GM21360 (cell line): Measurements from ENCODE around the gene RELN.

Experiments
- ATAC-seq: cut with Tn5 transposase; IDR thresholded peaks from one replicate; pipeline ENCODE4 v1.9.1; 2021; ENCODE audit warnings: mild to moderate bottlenecking, moderate library complexity; ENCODE audit not compliant: unreplicated experiment

The RELN gene

DNA sequence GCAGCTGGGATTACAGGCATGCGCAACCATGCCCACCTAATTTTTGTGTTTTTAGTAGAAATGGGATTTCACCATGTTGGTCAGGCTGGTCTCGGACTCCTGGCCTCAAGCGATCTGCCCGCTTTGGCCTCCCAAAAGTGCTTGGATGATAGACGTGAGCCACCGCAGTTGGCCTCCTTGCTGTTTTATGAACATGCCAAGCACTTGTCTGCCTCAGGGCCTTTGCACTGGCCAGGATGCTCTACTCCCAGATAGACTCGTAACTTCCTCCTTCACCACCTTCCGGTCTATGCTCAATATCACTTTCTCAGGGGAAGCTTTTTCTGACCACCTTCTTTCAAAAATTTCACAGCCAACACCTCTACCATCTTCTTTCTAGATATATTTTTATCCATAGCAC lies 549.8 kb downstream of the RELN start:
- ATAC-seq = no peak

DNA sequence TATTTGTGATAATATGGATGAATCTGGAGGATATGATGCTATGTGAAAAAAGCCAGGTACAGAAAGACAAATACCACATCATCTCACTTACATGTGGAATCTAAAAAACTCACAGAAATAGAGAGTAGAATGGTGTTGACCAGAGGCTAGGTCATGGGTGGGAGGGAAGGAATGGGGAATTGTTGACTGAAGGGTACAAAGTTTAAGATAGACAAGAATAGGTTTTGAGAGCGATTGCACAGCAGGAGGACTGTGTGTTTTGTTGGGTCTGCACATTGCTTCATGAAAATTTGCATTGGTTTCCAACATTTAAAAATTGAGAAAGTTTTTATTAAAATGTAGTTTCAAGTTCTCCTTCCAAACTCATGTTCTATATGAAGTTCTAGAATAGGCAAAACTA lies 551.8 kb downstream of the RELN start:
- no peak for ATAC-seq

DNA sequence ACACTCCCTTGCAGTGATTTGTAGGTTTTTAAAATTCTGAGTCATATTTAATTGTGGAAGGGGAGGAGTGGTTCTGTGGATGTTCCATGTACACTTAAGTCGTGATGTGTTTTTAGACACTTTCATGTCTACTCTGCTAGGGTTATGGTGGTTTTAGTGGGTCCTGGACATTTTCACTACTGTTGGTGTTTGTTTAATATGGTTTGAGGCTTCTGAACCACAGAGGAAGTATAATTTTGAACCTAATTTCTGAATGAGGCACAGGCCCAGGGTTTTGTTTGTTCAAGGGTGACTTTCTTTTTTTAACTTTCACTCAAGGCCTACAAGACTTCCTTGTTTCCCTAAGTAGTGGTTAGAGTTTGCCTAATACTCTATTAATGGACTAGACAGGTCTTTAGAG lies 556.7 kb downstream of the RELN start:
- ATAC-seq = peak; percentile 73

DNA sequence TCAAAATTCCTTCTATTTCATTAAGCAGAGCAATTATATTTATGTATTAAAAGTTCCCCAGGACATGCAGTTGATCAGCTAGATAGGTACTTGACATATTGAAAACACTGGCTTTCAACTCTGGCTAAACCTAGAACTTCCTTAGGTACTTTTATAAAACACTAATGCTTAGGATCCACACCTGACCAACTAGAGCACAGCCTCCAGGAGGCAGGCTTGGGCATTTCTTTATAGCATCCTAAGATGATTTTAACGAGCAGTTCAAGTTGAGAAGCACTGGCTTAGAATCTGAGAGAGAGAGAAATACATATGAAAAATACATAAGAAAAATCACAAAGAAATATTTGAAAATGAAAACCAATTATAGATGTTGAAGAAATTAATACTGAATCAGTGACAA lies 564.3 kb downstream of the RELN start:
- no peak for ATAC-seq

DNA sequence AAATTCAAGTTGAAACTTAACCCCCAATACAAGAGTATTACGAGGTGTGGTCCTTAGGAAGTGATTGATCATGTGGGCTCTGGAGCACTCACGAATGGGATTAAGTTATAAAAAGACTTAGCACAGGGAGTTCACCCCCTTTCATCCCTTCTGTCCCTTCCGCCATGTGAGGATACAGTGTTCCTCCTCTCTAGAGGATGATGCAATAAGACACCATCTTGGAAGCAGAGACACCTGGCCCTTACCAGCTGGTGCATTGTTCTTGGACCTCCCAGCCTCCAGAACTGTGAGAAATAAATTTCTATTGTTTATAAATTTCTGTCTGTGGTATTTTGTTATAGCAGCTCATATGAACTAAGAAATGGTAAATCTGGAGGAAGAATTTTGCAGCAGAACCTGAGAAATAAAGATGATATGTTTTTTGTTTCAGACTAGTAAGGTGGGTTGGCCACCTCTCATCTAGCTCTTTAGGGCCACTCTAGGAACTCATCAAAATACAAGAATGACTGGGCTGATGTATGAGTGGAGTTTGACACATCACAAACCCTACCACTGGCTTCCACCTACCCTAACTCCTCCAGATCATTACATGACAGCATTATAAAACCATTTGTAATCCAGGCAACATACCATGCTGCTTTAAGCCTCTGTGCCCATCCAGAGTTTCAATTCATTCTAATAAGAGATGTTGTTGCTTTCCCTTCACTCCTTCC lies 565.8 kb downstream of the RELN start:
- ATAC-seq = no peak
